HG03196 (cell line): ENCODE measurements around the gene PDLIM4.
A peak's percentile ranks its signal among the peaks of the same experiment; 100 is the strongest.

Experiments
- ATAC-seq: cut with Tn5 transposase; IDR thresholded peaks from one replicate; pipeline ENCODE4 v1.9.1; 2021; ENCODE audit not compliant: unreplicated experiment

Gene PDLIM4

GRCh38 chr5:132266031-132266835, 8.7 kb downstream of the PDLIM4 start:
- ATAC-seq: no peak

- no peak for ATAC-seq
Observed at GRCh38 chr5:132266836-132267160, 9.3 kb downstream of the PDLIM4 start.

DNA sequence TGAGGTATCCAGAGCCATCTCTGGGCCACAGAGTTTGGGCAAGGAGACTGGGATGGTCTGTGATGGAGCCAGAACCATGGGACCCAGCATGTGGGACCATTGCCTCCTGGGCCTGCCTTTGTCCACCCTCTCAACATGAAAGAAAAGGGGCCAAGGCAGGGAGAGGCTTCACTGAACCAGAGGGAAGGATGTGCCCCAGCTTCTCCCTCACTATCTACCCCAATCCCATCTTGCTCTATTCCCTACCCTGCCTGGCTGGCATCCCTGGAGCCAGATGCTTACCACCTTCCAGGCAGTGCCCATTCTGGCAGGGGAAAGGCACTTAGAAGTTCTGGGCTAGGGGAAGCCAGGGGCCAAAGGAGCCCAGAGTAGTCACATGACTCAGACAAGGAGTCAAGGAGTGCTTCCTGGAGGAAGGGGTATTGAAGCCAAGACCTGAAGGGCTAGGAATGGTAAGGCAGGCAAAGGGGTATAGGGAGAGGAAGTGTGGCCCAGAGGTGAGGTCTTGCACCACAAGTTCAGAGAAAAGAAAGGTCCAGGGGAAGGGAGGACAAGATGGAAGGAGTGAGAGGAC, 9.8 kb downstream of the PDLIM4 start:
- no peak for ATAC-seq

DNA sequence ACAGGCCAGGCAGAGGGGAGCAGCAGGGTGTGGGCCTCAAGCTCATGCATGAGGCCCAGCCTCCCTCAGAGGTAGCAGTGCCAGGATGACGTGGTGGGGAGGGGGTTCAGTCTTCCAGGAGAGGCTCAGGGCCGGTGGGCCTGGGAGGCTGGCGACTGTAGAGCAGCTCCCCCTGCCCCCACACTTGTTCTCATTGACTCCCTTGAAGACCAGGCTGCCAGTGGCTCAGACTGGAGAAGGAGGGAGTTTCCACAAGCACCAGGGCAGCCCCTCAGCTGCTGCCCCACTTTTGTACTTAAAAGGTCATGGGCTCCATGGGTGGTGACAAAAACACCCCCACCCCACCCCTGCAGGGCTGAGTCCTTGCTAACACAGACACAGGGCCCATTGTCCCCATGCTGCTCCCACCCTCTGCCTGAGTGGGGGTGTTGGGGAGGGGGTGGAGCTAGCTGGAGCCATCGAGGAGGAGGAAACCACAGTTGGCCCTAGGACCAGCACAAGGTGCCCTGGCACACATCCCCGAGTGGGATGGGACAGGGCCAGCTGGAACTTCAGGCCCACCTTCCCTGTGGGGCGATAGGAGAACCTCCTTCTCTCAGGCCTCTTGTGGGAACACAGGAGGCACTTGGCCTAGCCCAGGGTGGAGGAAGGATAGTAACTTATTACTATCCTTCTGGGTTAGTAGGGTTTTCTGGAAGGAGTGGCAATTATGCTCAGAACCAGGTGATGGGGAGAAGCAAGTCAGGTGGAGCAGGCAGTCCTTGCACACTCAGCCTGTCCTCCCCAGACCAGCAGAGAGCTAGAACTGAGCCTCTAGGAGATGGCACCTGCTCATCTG, 10.7 kb downstream of the PDLIM4 start:
- no peak for ATAC-seq

- ATAC-seq: peak; percentile 53
Observed at GRCh38 chr5:132268769-132269551, 11.5 kb downstream of the PDLIM4 start.

GRCh38 chr5:132269635-132270334, 12.3 kb downstream of the PDLIM4 start:
- ATAC-seq: no peak

DNA sequence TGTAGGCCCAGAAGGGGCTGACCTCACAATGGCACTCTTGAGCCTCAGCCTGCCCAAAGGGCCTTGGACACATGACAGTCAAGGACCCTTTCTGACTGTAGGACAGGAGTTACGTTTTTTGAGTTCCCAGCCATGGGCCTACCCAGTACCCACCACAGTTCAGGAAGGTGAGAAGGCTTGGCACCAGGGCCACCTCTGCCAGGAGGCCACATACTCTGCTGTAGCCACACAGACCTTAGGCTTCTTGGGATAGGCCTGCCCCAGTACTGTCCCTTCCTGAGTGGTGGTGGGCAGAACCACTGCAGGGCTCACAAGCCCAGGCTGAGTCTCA, 12.8 kb downstream of the PDLIM4 start:
- ATAC-seq: no peak

DNA sequence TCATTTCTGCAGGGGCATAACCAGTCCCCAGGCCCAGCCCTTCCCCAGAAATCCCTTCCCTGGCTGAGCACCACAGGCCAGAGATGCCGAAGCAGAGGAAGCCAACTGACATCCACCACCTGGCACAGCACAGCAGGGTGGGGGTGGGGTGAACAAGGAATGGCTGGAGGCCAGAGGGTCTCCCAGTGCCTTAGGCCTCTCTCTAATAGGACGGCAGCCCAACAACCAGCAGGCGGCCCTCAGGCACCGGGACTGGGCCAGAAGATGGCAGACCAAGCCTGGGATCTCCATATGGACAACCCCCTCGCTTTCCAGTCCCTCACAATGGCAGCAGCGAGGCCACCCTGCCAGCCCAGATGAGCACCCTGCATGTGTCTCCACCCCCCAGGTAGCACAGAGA, 13.2 kb downstream of the PDLIM4 start:
- no peak for ATAC-seq

DNA sequence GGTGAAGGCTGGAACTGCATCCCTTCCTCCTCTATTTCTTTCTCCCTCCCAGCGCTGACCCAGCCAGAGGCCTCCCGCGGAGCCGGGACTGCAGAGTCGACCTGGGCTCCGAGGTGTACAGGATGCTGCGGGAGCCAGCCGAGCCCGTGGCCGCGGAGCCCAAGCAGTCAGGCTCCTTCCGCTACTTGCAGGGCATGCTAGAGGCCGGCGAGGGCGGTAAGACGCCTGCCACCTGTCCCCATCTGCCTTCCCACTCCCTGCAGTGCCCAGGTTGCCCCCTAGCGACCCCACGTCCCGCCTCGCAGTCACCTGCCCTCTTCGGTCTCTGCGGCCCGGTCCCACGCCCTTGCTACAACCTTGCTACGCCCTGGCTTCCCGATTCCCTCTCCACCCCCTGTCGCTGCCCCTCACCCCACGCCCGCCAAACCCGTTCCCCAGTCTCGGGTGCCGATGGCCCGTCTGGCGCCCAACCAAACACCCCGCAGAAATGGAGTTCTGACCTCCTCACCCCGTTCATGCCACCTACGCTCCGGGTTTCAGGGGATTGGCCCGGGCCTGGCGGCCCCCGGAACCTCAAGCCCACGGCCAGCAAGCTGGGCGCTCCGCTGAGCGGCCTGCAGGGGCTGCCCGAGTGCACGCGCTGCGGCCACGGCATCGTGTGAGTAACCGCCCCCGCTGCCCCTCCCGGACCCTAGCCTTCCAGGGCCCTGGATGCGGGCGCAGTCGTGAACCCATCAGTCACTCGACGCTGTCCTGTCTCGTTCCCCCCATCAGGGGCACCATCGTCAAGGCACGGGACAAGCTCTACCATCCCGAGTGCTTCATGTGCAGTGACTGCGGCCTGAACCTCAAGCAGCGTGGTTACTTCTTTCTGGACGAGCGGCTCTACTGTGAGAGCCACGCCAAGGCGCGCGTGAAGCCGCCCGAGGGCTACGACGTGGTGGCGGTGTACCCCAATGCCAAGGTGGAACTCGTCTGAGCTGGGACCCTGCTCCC, 14.1 kb downstream of the PDLIM4 start:
- ATAC-seq: no peak

GRCh38 chr5:132272311-132273210, 15.1 kb downstream of the PDLIM4 start:
- ATAC-seq: no peak

DNA sequence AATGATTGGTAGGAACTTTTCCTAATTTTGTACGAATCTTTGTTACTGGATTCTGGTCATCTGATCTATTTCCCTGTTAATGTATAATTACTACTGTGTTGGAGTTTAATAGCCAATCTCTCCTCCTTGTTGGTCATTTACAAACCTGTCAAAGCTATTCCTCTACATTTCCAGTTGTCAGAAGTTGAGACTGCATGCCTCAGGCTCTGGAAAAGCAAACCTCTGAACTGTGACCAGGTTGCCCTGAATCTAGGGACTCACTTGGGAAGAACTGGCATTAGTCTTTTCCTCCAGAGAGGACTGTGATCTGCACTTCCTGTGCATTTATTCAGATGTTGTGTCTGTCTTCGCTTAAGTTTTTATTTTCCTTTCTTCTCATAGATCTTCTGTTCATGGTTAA, 16.1 kb downstream of the PDLIM4 start:
- no peak for ATAC-seq

GRCh38 chr5:132274050-132274792, 16.7 kb downstream of the PDLIM4 start:
- ATAC-seq: no peak

DNA sequence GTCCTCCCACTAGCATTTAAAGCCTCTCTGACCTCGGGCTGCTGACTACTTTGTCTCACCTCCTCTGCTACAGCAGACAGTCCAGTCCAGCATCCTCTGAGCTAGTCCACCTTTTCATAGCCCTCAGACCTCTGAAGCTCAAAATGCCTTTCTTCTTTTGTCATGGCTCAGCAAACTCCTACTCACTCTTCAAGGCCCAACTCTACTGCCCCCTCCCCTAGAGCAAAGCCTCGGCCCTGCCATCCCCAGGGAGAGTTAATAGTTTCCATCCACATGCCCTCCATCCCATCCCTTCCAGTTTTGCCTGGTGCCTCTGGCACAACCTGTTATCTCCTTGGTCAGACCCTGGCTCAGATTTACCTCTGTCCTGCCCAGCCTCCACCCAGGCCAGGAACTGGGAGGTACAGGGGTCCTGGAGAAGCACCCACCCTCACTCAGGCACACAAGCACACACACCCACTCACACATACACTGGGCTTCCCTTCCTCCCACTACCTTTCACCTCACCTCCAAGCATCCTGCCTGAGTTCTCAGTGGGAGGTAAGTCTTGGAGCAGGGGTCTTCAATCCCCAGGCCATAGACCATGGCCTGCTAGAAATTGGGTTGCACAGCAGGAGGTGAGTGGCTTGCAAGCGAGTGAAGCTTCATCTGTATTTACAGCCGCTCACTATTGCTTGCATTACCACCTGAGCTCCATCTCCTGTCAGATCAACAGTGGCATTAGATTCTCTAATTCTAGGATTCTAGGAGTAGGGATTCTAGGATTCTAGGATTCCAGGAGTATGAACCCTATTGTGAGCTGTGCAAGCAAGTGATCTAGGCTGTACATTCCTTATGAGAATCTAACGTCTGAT, 18.1 kb downstream of the PDLIM4 start:
- no peak for ATAC-seq

GRCh38 chr5:132277256-132277655, 19.8 kb downstream of the PDLIM4 start:
- no peak for ATAC-seq

GRCh38 chr5:132277971-132278853, 20.7 kb downstream of the PDLIM4 start:
- no peak for ATAC-seq

DNA sequence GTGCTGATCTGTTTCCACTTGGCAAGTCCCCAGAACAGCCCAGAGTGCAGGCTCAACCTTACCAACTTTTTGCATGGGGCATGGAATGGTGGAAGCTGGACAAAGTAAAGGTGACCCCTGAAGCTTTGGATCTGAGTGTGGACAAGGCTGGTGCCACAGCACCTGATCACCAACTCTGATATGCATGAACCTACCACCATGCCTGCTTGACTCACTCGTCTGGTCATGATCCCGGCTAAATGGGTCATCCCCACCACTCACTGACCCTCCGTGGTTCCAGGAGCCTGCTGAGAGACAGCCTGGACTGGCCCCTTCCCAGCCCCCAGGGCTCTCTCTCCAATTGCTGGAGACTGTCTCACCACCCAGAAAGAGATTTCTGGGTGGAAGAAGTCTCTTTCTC, 22.3 kb downstream of the PDLIM4 start:
- no peak for ATAC-seq
